ENCODE data around the gene CACNB1.

CACNB1 gene

GRCh38 chr17:39197380-39198185 is at the start of gene CACNB1:
TSS of gene CACNB1 (minus strand) at chr17:39197669. CDS start at chr17:39197495, 174 bp downstream.
- DNase-seq (ENCODE audit: low read depth): peak; percentile 62

- no peak for DNase-seq (ENCODE audit: low read depth)
These were observed 48.8 kb upstream of the CACNB1 start for GRCh38 chr17:39246274-39246673.

- DNase-seq (ENCODE audit: low read depth): peak; percentile 69
These were observed 47.4 kb upstream of the CACNB1 start for GRCh38 chr17:39244600-39245570.

- DNase-seq (ENCODE audit: low read depth): no peak
These were observed 46.6 kb upstream of the CACNB1 start for GRCh38 chr17:39244016-39244599.

- DNase-seq (ENCODE audit: low read depth): no peak
These were observed 45.7 kb upstream of the CACNB1 start for GRCh38 chr17:39243155-39243554.

GRCh38 chr17:39240631-39241030 is 43.2 kb upstream of the CACNB1 start:
- no peak for DNase-seq (ENCODE audit: low read depth)

- DNase-seq (ENCODE audit: low read depth): no peak
These were observed 42.3 kb upstream of the CACNB1 start for GRCh38 chr17:39239640-39240314.

GRCh38 chr17:39238311-39238972 is 41.0 kb upstream of the CACNB1 start:
- no peak for DNase-seq (ENCODE audit: low read depth)

- DNase-seq (ENCODE audit: low read depth): no peak
These were observed 40.1 kb upstream of the CACNB1 start for GRCh38 chr17:39237586-39237985.

- no peak for DNase-seq (ENCODE audit: low read depth)
These were observed 39.5 kb upstream of the CACNB1 start for GRCh38 chr17:39236981-39237441.

- no peak for DNase-seq (ENCODE audit: low read depth)
These were observed 39.0 kb upstream of the CACNB1 start for GRCh38 chr17:39236450-39236927.

- DNase-seq (ENCODE audit: low read depth): peak; percentile 64
These were observed 38.3 kb upstream of the CACNB1 start for GRCh38 chr17:39235555-39236449.

- DNase-seq (ENCODE audit: low read depth): peak; percentile 31
These were observed 34.4 kb upstream of the CACNB1 start for GRCh38 chr17:39231591-39232551.

- no peak for DNase-seq (ENCODE audit: low read depth)
These were observed 33.7 kb upstream of the CACNB1 start for GRCh38 chr17:39231091-39231561.

- no peak for DNase-seq (ENCODE audit: low read depth)
These were observed 32.9 kb upstream of the CACNB1 start for GRCh38 chr17:39230361-39230760.

GRCh38 chr17:39229274-39229913 is 31.9 kb upstream of the CACNB1 start:
- DNase-seq (ENCODE audit: low read depth): peak; percentile 71

- no peak for DNase-seq (ENCODE audit: low read depth)
These were observed 30.0 kb upstream of the CACNB1 start for GRCh38 chr17:39227364-39227919.

All from amniotic epithelial cell (primary cell).